HAP-1 (cell line): Measurements from ENCODE around the gene ZC3H4.

ENCODE experiments used
- DNase-seq, 2 experiments: peaks; one replicate each; pipeline ENCODE4 v3.0.0-alpha.2; 2016 to 2020; ENCODE audit warnings: low spot score in 2 of 2
- H3K27me3 ChIP-seq: fragments of 250-450 bp; sonication (Bioruptor Pico); 2 replicates; pipeline ENCODE4 v1.5.1; 2020; ENCODE audit warnings: low read depth, mild to moderate bottlenecking, moderate library complexity
- H3K36me3 ChIP-seq: fragments of 250-450 bp; sonication (Bioruptor Pico); replicated peaks from 2 replicates; pipeline ENCODE4 v1.5.1; 2020; ENCODE audit warnings: mild to moderate bottlenecking
- H3K4me1 ChIP-seq: fragments of 250-450 bp; sonication (Bioruptor Pico); 2 replicates; pipeline ENCODE4 v1.5.1; 2020; ENCODE audit warnings: mild to moderate bottlenecking
- H3K4me3 ChIP-seq: fragments of 250-450 bp; sonication (Bioruptor Pico); 2 replicates; pipeline ENCODE4 v1.5.1; 2020; ENCODE audit warnings: mild to moderate bottlenecking, moderate library complexity
- H3K9me3 ChIP-seq: fragments of 250-450 bp; sonication (Bioruptor Pico); 2 replicates; pipeline ENCODE4 v1.5.1; 2020; ENCODE audit warnings: mild to moderate bottlenecking, moderate library complexity
- in situ Hi-C: fragments of 300-500 bp; cut with MboI; formaldehyde crosslinking; loops from 3 replicates; pipeline ENCODE4 v1.14.3; 2020; ENCODE audit warnings: low sequenced_read_pairs, inconsistent platforms, mixed read lengths

Gene ZC3H4

DNA sequence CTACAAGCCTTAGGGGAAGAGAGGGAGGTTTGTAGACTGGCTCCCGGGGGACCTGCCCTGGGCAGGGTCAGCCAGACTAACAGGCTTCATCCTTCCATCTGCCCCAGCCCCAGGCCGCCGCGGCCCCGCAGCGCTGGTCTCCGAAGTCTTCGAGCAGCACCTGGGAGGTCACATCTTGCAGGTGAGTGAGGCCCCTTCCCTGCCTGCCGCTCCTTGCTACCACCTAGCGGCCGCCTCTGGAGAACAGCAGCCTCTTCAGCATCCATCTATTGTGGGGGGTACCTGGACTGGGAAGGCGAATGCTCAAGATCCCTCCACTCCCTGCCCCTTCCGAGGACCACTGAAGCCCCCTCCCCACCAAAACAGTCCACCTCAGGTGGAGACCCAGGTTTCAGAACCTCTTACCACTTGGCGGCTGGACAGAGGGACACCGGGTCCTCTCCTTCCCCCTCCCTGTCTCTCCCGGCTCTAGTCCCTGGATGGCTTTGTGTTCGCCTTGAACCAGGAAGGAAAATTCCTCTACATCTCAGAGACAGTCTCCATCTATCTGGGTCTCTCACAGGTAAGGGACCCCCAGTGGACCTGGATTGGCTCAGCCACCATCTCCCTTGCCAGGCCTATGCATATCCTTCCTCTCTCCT, 81.3 kb downstream of the ZC3H4 start:
- H3K27me3 ChIP-seq = no peaks in the 10 kb centered on the region
- in situ Hi-C loops = no loop called here
- H3K4me1 ChIP-seq = peaks cover 18% of the 10 kb centered on the region
- peaks cover 14% of the 10 kb centered on the region for H3K36me3 ChIP-seq
- no peak overlapping the region for H3K4me3 ChIP-seq
- no peaks in the 10 kb centered on the region for H3K9me3 ChIP-seq
- DNase-seq = peak in 1 of 2 experiments; percentile 65

DNA sequence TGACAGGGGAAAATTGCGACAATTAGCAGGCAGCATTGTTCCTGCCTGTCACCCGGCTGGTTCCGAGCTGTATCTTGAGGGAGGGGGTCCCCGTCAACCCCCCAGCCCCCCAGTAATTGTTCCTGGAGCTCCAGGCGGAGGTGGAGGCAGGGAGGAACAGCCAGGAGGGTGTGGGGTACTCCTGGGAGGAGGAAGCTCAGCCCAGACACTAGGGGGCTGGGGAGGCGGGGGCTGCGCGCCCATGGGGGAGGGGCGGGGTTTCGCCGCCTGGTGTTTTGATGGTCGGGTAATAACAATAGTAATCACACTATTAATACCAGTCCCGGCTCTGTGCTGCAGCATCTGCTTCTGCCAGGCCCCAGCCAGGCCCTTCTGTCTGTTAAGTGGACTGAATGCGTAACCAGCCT, 85.4 kb downstream of the ZC3H4 start:
- no peak for DNase-seq
- in situ Hi-C loops = no loop called here
- Histone ChIP-seq H3K36me3 (peaks cover 7% of the 10 kb centered on the region), H3K27me3 (no peaks in the 10 kb centered on the region), H3K4me3 (no peak overlapping the region), H3K4me1 (peaks cover 2% of the 10 kb centered on the region), H3K9me3 (no peaks in the 10 kb centered on the region)

DNA sequence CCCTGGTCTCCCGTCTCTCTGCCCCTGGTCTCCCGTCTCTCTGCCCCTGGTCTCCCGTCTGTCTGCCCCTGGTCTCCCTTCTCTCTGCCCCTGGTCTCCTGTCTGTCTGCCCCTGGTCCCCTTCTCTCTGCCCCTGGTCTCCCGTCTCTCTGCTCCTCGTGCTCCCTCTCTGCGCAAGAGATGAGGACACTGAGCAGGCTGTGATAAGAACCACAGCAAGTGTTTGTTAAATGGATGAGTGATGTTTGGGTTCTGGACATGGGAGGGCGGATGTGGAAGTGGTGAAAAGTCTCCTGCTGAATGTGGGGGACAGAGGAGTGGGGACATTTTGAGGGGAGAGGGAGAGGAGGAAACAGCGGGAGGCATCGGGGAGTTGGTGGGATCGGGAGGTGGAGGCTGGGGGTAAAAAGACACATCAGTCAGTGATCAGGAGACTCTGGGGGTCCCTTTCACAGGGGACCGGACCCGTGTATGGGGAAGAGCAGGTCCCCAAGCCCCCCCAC, 85.9 kb downstream of the ZC3H4 start:
- Histone ChIP-seq H3K36me3 (peaks cover 5% of the 10 kb centered on the region), H3K4me1 (peaks cover 8% of the 10 kb centered on the region), H3K9me3 (no peaks in the 10 kb centered on the region), H3K27me3 (no peaks in the 10 kb centered on the region), H3K4me3 (no peak overlapping the region)
- in situ Hi-C loops = no loop called here
- DNase-seq = no peak

DNA sequence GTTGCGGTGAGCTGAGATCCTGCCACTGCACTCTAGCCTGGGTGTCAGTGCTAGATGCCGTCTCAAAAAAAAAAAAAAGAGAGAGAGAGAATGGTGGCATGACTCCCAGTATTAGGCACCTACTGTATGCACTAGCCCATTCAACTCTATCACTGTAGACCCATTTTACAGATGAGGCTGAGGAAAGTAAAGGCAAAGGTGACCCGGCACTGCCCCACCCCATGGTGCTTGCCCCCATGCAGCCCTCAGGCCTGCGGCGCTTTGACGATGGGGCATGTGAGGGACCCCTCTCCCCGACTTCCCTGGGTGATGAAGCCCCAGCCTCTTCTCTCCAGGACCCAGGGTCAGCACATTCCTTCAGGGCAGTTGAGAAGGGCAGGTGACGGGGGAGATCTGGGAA, 86.7 kb downstream of the ZC3H4 start:
- no peak for DNase-seq
- Histone ChIP-seq H3K9me3 (no peaks in the 10 kb centered on the region), H3K4me3 (no peak overlapping the region), H3K27me3 (no peaks in the 10 kb centered on the region), H3K36me3 (no peaks in the 10 kb centered on the region; the same call in 1 of the 2 replicates), H3K4me1 (peaks cover 8% of the 10 kb centered on the region)
- in situ Hi-C loops = no loop called here

GRCh38 chr19:47026156-47026555, 87.4 kb downstream of the ZC3H4 start:
- H3K27me3 ChIP-seq = no peaks in the 10 kb centered on the region
- no peaks in the 10 kb centered on the region; the same call in 1 of the 2 replicates for H3K36me3 ChIP-seq
- H3K4me1 ChIP-seq = peaks cover 10% of the 10 kb centered on the region
- in situ Hi-C loops = no loop called here
- no peaks in the 10 kb centered on the region for H3K9me3 ChIP-seq
- H3K4me3 ChIP-seq = no peak overlapping the region
- no peak for DNase-seq

DNA sequence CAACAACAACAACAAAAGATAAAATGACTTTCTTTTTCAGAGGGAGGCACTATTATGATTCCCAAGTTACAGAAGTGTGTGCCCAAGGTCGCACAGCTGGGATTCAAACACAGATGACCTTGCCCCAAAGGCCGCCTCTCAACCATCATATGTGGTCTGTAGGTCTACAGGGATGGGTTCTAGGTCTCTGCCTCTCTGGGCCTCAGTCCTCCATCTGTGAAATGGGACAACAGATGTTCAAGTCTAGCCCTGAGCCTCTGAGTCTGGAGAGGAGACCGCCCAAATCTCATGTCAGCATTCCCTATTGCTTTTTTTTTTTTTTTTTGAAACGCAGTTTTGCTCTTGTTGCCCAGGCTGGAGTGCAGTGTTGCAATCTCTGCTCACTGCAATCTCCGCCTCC, 89.1 kb downstream of the ZC3H4 start:
- H3K36me3 ChIP-seq = no peaks in the 10 kb centered on the region; the same call in 1 of the 2 replicates
- no peaks in the 10 kb centered on the region for H3K9me3 ChIP-seq
- no peaks in the 10 kb centered on the region for H3K27me3 ChIP-seq
- DNase-seq = no peak
- peaks cover 13% of the 10 kb centered on the region for H3K4me1 ChIP-seq
- in situ Hi-C loops = no loop called here
- no peak overlapping the region for H3K4me3 ChIP-seq

DNA sequence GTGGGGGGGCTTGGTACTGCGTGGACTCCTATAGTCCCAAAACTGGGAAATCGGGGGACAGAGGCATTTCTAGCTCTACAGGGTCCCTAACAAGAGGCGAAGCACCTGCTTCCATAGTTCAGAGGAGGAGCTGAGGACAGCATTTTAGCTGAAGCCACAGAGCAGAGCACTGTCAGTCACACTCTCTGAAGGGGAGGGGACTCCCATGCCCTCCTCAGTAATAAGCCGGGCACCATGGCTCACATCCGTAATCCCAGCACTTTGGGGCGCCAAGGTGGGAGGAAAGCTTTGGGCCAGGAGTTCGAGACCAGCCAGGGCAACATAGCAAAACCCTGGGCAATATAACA, 90.2 kb downstream of the ZC3H4 start:
- H3K36me3 ChIP-seq = no peaks in the 10 kb centered on the region; the same call in 1 of the 2 replicates
- no peaks in the 10 kb centered on the region for H3K9me3 ChIP-seq
- DNase-seq = no peak
- H3K27me3 ChIP-seq = no peaks in the 10 kb centered on the region
- in situ Hi-C loops = no loop called here
- H3K4me3 ChIP-seq = 0 out of 2 replicates have a peak overlapping the region, but pooled peaks have one; percentile 0
- peaks cover 13% of the 10 kb centered on the region for H3K4me1 ChIP-seq

- in situ Hi-C loops = no loop called here
- no peaks in the 10 kb centered on the region; the same call in 1 of the 2 replicates for H3K36me3 ChIP-seq
- H3K4me1 ChIP-seq = peaks cover 13% of the 10 kb centered on the region
- DNase-seq = no peak
- H3K9me3 ChIP-seq = no peaks in the 10 kb centered on the region
- peak overlapping the region; percentile 0; the same call in 1 of the 2 replicates for H3K4me3 ChIP-seq
- no peaks in the 10 kb centered on the region for H3K27me3 ChIP-seq
Measured at GRCh38 chr19:47022541-47023447, 90.8 kb downstream of the ZC3H4 start.

GRCh38 chr19:47022140-47022536, 91.4 kb downstream of the ZC3H4 start:
- in situ Hi-C loops = no loop called here
- Histone ChIP-seq H3K27me3 (no peaks in the 10 kb centered on the region), H3K4me3 (no peak overlapping the region), H3K36me3 (no peaks in the 10 kb centered on the region; the same call in 1 of the 2 replicates), H3K9me3 (no peaks in the 10 kb centered on the region), H3K4me1 (peaks cover 13% of the 10 kb centered on the region)
- DNase-seq = no peak

DNA sequence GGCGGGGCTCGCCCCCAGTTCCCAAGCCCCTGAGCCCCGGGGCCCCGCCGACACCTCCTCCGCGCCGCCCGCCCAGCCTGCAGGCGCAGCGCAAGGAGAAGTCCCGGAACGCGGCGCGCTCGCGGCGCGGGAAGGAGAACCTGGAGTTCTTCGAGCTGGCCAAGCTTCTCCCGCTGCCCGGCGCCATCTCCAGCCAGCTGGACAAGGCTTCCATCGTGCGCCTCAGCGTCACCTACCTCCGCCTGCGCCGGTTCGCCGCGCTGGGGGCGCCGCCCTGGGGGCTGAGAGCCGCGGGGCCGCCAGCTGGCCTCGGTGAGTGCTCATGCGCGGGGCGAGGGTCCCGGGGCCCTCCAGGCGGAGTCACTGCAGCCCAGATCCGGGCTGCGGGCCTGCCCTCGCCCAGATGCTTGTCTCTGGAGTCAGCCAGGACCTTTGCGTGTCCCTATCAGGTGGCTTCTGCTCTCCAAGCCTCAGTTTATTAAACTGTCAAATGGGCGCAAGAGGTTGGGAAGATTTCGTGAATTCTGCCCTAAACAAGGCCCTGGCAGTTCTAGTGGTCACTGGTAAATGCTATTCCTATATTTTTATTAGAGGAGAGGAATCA, 91.9 kb downstream of the ZC3H4 start:
- Histone ChIP-seq H3K27me3 (no peaks in the 10 kb centered on the region), H3K4me1 (peaks cover 13% of the 10 kb centered on the region), H3K36me3 (no peaks in the 10 kb centered on the region; the same call in 1 of the 2 replicates), H3K9me3 (no peaks in the 10 kb centered on the region), H3K4me3 (peak overlapping the region; percentile 57)
- no peak for DNase-seq
- in situ Hi-C loops = no loop called here

DNA sequence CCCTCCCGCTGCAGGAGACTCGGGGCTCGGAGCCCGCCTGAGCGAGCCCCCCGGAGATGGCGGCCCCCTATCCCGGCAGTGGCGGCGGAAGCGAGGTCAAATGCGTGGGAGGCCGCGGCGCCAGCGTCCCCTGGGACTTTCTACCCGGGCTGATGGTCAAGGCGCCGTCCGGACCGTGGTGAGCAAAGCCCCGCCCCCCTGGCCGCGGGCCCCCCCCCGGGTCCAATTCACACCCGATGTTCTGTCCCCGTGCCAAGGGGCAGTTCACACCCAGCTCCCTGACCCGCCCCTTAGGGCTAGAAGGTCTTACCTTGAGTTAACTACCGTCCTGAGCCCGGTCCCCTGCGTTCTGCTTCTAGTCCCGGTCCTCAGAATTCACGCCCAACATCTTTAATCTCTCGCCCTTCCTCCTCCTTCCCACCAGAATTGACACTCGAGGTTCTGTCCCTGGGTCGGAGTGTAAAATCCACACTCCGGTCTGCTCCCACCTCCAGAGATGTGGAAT, 92.5 kb downstream of the ZC3H4 start:
- peak overlapping the region; percentile 57 for H3K4me3 ChIP-seq
- H3K36me3 ChIP-seq = no peaks in the 10 kb centered on the region; the same call in 1 of the 2 replicates
- DNase-seq = peak in 1 of 2 experiments; percentile 51
- no peaks in the 10 kb centered on the region for H3K9me3 ChIP-seq
- peaks cover 13% of the 10 kb centered on the region for H3K4me1 ChIP-seq
- no peaks in the 10 kb centered on the region for H3K27me3 ChIP-seq
- in situ Hi-C loops = no loop called here

DNA sequence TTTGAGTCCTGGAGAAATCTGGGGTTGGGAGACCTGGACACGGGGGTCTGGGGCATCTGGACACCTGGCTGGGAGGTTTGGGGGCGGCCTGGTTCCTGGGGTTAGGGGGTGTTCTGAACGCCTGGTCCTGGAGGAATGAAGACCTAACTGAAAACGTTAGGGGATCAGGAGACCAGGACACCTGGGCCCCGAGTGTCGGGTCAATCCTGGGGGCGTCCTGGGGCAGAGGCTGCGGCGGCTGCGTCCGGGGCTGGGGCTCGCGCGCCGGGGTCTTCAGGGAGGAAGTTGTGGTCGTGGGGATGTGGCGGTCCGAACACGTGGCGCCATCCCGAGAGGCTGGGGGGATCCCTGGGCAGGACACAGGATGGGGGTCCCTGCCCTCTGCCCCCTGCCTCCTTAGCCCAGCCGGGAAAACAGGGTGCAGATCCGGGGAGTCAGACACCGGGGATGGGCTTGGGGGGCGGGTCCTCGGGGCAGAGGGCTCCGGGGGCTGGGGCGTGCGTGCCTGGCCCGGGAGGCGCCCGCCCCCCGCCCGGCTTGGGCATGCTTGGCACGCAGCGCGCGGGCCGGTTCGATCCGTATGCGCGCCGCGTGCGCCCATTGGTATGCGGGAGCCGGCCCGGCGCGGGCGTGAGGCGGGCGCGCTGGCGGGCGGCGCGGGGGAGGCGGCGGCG, 93.3 kb downstream of the ZC3H4 start:
- Histone ChIP-seq H3K27me3 (no peaks in the 10 kb centered on the region), H3K36me3 (no peaks in the 10 kb centered on the region; the same call in 1 of the 2 replicates), H3K4me1 (peaks cover 13% of the 10 kb centered on the region), H3K9me3 (no peaks in the 10 kb centered on the region), H3K4me3 (peak overlapping the region; percentile 57)
- no peak for DNase-seq
- in situ Hi-C loops = no loop called here

DNA sequence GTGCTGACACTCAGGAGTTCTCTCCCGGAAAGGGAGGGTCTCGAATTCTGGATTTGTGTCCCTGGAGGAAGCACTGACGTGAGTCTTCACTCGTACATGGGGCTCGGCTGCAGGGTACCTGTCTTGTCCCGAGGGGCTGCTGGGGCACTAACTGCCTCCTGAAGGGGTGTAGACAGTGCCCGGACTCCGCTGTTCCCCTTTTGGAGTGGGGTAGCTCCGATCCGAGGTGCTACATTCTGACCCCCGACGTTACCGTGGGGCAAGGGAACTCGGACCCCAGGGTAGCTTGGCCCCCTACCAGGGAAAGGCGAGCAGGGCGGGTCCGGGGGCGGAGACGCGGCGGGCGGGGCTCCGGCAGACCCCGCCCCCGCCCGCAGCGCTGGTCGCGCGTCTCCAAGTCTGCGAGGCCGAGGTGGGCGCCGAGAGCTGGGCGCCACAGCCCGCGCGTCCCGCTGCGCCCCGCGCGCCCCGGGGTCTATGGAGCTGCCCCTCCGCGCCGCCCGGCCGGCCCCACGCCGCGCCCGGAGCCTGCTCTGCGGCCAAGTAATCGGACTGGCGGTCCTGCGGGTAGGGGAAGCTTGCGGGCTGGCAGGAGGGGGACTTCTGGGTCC, 94.0 kb downstream of the ZC3H4 start, which contains the start of gene NPAS1:
NPAS1 (plus strand) TSS at position 407 of the 611 bp plus-strand sequence. CDS start 1,211 bp downstream, outside the sequence.
- DNase-seq = peak in 1 of 2 experiments; percentile 68
- Histone ChIP-seq H3K9me3 (no peaks in the 10 kb centered on the region), H3K27me3 (no peaks in the 10 kb centered on the region), H3K4me3 (peak within 1 kb of the TSS; percentile 57), H3K4me1 (peaks cover 13% of the 10 kb centered on the region), H3K36me3 (no peaks in the 10 kb centered on the region; the same call in 1 of the 2 replicates)
- in situ Hi-C loops = no loop called here
